HG03378 (cell line): Measurements from ENCODE around the gene ACOX3.
"Not testable (repeated sequence)": the region's sequence is repeated elsewhere in the genome, so short reads cannot be mapped to it uniquely, and the experiment has no call there.

ENCODE experiments used
- ATAC-seq: cut with Tn5 transposase; IDR thresholded peaks from one replicate; pipeline ENCODE4 v1.9.1; 2021; ENCODE audit warnings: mild to moderate bottlenecking, moderate library complexity; ENCODE audit not compliant: unreplicated experiment

The ACOX3 gene

DNA sequence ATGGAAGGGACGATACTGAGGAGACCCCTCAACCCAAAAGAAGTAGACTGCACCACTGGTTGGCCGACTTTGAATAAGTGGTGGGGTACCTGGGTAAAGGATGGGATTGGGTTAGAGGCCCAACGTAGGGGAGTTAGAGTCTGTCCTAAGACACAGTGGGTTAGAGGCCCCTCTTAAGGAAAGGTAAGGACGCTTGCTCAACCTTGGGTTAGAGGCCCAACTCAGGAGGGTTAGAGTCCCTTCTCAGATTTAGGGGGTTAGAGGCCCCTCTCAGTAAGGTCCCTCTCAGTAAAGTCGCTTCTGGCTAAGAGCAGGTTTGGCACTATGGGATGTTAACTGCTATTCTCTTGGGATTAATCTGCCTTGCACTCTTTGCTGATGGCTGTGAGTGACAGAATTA, 81.3 kb downstream of the ACOX3 start:
- no peak for ATAC-seq

DNA sequence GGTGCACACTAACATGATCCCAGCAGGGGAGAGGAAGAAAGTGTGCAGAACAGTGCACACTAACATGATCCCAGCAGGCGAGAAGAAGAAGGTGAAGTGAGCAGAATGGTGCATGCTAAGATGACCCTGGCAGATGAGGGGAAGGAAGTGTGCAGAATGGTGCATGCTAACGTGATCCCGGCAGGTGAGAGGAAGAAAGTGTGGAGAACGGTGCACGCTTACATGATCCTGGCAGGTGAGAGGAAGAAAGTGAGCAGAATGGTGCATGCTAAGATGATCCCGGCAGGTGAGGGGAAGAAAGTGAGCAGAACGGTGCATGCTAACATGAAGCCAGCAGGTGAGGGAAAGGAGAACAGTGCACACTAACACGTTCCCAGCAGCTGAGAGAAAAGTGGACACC, 83.7 kb downstream of the ACOX3 start:
- no peak for ATAC-seq

DNA sequence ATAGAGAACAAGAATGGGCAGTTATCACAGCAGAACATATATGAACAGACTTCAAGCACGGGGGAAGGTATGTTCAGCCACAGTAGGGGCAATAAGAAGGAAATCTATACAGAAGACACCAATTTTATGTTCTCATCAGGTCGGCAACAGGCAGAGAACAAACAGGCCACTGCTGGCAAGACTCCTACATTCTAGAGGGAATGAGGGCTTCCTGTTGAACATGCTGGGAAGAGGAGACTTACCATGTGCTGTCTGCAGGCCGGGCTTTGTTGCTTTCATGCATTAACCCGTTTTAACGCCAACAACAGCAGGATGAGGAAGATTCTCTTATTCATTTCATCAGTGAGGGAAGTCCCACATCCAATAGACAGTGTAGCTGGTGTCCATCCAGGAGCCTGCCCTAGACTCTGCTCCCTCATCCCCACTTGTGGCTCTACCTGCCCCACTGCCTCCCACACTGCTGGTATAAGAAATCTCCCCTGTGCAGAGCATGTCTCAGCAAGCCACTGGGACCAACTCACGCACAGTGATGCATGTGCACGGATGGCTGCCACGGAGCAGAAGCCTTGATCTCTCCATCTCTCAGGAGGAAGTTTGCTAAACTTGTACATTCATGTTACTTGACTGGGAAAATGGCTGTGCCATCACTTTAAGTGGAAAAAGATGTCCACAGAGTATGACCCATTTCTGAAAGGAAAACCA, 84.5 kb downstream of the ACOX3 start:
- no peak for ATAC-seq

DNA sequence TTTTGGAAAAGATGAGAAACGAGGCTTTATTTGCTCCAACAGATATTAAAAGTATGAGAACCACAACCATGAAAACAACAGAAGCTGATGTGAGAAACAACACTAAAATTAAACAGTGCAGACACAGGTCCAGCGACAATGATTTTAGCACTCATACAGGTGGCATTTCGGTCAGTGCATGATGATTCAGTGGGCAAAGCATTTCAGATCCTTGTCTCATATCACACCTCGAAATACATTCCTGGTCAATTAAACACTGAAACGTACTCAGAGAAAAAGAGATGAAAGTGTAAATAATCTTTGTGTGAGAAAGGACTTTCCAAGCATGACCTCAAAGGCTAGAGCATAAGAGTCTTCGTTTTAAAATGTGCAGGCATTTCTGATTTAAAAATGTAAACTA, 85.2 kb downstream of the ACOX3 start:
- ATAC-seq: no peak

DNA sequence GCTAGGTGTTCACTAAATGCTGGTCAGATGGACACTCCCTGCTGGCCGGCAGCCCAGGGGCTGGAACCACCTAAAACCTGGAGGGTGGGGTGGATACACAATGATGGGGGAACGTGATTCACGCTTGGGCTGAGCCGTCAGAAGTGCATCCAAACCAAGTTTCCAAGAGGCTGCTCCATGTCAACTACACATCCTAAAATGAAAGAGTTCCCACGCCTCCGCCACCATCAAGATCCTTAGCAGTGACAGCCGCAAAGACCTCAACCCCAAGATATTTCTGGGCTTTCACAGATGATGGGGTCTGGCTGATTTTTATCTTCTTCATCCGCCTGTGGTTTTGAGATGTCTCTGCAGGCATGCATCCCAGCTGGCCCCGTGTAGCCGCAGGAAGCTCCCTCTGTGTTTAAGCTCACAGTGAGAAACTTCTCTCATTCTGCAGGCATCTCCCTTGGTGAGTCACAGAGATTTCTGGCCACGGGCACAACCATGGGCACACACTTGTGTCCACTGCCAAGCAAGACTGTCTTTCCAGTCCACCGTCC, 86.5 kb downstream of the ACOX3 start:
- no peak for ATAC-seq

DNA sequence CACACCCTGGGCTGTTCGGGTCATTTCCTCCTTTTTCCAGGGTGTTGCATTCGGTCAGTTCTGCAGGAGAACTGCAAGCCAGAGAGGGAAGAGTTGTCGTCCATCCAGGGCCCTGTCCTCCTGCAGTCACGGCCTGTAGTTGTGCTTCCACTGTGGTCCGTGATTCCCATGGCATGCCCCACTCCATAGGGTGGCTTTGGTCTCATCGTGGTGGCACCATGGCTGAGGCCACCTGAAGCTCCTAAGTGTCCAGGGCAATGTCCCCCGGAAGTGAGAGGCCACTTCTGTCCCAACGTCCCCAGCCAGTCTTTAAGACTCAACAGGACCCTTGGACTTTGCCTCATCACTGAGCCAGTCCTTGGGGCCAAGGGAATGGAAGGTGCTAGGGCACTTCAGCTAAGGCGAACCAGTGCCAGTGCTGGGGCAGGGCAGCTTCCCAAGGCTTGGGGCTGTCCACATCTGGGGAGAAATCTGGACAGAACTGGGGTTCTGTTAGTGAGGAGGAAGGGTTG, 87.3 kb downstream of the ACOX3 start:
- ATAC-seq: no peak

DNA sequence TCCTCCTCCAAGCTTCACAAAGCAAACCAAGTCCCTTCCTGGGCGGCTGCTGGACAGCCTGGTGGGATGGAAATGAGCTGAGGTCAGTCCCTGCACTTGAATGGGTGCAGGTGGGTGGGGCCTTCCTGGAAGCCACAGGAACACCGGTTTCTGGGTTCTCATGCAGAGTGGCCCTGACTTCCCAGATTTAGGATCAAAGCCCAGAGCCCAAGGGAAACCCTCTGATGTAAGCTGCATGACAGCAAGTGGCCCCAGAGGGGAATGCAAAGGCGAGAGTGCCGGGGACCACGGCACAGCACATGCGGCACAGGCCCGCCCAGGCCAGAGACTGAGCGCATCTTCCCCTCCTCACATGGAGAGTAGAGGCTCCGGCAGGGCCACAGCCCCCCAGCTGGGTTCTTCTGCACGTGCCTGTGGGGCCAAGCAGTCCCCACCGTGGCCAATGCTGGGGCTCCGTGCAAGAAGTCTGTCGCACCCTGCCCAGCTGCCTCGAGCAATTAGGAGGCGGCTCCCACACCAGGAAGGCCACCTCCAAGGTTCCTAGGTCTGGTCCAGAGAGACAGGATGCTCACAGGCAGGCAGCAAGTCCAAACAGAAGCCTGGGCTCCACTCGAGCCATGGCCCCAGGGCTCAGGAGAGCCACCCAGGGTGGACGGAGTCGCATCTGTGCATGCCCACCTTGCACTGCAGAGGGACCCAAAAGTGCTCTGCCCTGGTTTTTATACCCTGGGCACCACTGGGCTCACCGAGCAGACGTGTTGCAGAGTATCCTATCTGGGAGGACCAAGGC, 88.0 kb downstream of the ACOX3 start:
- ATAC-seq: no peak

DNA sequence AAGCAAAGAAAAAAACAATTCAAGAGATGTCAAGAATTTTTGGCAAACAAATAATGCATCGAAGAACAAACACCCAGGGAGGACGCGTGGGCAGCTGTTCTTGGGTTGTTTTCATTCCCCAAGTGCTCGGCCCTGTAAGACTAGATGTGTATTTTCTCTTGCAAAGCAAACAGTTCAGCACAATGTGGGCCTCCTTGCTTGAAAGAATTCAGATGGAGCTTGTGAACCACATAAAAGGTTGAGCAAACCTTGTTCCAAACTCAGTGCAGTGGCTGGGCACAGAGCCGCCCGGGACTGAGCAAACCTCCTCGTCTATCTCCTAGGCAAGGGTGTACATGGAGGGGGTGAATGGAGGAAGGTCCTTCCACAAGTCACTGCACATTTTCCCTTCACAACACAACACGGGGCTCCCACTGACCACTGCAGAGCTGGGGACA, 88.6 kb downstream of the ACOX3 start:
- ATAC-seq: no peak

DNA sequence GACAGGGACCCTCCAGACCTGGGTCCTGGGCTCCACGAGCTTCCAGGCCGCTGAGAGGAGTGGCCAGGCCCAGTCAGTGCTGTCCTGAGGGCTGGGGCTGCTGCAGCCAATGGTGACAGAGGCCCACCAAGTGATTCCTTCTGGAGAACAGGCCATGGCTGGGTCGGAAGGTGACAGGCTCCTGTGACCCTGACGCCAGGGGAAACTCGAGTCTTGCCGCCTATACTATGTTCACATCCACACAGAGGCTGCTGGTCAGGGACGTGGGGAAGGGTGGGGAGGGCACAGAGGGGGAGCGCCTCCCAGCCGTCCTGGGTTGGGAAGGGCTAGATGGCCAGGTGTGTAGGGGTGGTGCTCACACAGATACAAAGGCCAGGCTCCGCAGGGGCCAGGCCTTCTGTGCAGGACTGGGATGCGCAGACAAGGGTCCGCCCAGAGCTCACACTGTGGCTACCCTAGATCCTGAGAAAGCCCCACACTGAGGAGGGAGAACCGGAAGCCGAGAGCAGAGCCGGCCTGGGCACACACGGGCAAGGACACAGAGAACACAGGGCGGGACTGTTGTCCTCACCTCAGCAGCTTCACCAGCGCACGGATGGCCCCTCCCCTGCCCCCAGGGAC, 89.6 kb downstream of the ACOX3 start:
- no peak for ATAC-seq

DNA sequence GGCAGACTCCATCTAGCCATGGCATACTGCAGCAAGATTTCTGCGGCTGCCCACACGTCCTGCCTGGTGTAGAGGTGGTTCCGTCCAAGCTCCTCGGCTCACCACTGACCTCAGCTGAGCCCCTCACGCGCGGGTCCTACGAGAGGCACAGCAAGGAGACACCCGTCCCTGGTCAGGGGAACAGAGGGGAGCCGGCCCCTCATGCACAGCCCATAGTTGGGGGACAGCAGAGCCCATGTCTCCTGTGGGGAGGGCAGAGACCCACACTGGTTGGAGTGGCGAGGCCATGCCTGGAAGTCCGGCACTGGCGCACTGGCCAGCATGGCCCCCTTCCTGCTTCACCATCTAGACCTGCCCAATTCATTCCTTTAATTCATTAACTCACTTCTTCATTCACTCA, 90.2 kb downstream of the ACOX3 start:
- ATAC-seq: no peak

DNA sequence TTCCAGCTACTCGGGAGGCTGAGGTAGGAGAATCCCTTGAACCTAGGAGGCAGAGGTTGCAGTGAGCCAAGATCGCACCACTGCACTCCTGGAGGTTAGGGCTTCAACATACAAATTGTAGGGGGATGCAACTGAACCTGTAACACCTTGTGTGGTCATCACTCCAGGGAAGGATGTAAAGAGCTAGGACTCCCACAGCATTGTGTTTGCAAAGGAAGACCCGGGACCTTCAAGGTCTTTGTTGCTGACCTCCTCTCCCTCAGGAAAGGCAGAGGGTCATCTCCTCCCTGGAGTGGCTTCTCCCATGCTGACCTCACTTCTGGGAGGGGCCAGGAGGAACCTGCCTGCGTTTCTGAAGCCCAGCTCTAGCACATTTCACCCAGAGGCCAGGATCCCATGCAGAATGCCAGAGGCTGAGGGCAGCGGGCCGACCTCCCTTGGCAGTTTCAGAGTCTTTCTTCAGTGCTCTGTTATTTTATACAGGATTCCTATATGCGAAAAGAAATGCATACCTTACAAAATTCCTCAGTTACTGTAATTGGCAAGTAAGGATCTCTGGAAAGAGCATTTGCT, 90.8 kb downstream of the ACOX3 start:
- ATAC-seq: no peak

DNA sequence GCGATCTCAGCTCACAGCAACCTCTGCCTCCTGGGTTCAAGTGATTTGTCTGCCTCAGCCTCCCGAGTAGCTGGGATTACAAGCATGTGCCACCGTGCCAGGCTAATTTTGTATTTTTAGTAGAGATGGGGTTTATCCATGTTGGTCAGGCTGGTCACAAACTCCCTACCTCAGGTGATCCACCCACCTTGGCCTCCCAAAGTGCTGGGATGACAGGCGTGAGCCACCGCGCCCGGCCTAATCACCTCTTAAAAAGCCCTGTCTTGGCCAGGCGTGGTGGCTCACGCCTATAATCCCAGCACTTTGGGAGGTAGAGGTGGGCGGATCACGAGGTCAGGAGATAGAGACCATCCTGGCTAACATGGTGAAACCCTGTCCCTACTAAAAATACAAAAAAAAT, 91.3 kb downstream of the ACOX3 start:
- not testable (repeated sequence) for ATAC-seq

DNA sequence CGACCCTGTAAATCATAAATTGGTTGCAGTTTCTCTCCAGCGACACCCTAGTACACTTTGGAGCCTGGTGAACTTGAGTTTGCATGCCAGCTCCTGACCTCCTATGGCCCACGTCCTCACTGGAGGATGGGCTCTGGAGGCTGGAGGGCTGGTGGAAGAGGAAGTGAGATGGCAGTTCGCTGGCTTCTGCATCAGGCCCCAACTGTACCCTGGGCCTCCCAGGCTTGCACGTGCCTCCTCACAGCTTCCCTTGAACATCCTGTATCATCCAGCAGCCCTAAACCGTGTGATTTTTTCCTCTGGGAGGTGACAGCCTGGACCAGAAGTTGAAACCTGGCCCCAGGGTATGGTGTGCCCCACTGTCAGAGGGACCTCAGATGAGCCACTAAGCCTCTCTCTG, 92.5 kb downstream of the ACOX3 start:
- ATAC-seq: no peak

DNA sequence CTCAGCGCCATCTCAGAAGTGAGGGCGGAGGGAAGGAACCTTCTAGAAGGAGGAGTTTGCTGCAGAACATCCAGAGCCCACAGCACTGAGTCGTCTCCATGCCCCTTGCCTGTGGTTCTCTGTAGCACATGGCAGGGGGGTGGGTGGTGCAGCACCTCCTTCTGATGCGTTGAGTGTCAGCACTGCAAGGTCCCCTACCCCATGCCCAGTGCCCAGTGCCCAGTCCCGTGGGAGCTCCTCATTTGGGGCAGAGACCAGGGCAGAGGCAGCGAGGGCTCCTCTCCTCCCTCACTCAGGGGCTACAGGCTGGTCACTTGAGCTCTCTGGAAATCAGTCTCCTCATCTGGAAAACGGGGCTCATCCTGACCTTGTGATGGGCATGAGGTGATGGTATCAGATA, 92.9 kb downstream of the ACOX3 start:
- ATAC-seq: no peak

DNA sequence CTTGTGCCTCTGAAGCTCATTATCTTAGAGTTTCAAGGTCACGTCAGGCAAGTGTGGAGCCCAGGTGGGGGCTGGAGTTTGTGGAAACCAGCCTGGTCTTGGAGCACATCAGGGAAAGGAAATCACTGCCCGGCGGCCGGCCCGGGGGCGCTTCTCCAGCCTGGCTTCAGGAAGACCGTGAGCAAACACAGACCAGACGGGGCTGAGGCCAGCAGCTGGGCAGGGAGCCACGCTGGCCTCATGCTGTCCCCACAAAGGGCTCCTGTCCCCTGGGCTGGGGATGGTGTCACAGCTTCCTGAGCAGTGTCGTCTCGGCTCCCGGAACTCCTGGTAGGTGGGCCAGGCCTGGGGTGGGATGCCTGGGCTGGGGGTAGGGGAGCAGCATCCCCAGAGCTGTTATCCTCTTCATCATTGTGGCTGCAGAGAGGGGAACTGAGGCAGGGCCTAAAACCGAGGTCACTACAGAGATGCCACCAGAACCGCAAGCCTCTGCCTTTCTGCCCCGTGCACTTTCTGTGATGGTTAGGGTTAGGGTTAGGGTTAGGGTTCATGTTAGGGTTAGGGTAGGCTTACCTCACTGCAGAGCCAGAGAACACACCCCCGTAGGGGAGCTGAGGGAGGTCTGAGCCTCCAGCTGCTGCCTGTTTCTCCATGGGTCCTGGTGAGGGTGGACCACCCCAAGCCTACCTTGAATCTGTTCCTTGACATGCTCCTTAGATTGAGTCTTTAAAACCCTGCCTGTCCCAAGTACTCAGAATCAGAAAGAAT, 93.5 kb downstream of the ACOX3 start:
- no peak for ATAC-seq

DNA sequence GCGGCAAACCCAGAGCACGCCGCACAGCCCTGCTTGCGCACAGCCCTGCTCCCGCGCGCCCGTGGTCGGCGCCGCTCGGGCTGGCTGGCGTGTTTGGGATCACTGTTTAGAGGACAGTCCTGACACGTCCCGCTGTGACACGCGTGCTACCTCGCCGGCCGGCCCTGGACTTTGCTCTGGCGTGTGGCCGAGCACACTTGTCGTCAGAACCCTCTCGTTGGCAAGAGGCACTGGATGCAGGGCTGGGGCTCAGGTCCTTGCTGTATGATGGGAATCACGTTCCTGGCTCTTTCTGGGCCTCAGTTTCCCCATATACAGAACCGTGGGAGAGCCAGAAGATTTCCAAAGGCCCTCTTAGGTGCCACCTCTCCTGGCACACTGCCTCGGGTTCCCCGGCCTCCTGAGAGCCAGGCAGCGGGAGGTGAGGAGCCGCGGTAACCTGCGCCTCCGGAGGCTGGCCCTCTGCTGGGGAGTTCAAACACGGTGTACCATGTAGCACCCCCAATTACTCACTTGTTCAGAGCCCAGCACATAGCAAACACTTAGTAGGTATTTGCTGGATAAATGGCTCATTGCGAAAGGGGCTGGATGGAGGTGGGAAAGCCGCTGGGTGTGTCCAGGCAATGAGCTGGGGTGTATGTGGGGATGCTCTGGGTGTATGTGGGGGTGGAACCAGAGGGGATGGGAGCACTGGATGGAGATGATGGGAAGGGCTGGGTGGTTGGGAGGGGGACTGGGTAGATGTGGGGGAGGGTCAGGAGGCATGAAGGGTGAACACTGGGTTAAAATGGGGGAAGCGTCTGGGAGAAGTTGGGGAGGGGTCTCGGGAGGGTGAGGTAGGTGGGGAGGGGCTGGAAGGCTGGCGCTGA, 94.3 kb downstream of the ACOX3 start:
- ATAC-seq: no peak

DNA sequence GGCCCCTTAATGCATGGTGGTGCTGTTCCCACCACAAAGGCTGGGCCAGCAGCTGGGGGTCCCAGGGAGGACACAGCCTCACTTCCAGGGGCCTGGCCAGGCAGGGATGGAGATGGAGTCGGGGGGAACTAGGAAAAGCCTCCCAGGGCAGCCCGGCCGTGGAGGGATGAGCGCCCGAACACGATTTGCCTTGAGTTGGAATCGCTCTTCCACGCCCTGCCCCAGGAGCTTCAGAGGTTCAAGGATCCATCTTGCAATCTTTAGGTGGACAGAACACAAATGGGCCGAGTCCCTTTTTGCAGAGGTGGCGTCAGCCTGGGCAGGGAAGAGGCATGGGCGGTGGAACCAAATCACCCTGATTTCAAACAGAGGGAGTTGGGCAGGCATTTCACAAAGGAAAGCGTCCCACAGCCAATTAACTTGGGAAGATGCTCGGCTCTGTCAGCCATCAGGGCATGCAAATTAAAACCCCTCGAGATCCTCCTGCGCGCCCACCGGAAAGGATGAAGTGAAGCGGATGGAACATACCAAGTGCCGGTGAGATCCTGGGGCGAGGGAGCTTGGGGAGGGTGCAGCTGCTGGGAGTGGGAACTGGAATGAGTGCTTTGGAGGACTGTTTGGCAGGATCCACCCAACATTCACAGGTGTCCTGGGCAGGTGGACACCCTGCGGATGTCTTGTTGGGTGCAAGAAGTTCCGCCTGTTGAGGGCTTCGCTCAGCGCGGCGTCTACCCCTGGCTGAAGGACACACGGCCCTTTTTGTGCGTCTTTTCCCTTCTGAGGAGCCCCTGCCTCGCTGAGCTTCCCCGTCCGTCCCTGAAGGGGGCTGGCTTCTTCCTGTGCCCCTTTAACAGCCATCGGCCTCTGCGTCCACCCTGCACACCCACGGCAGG, 95.2 kb downstream of the ACOX3 start:
- ATAC-seq: no peak

DNA sequence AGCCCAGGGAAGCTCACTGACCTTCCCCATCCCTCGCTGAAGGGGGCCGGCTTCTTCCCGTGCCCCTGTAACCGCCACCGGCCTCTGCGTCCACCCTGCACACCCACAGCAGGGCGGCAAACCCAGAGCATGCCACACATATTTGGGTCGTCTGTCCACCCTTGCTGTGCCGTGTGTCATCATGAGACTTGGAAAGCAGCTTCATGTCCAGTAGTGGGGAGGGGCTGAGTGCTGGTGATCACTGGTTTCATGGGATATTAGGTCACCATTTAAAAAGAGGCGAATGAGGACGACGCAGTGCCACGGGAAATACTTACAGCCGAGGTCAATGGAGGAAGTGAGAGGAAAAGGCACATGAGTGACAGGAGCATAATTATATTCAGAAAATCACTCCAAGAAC, 96.1 kb downstream of the ACOX3 start:
- no peak for ATAC-seq

DNA sequence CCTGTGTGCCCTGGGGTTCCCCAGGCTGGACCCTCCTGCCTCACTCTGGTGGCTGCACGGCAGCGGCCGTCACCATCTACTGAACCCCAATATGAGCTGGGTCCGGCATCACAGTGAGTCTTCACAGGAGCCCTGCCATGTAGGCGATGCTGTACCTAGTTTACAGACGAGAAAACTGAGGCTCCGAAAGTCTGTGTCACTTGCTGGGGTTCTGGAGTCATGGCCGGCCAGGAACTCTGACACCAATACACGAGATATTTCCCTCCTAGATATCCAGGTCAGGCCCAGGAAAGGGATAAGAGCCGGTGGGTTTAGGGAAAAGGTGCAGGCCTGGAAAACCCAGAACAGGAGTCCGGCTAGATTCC, 96.6 kb downstream of the ACOX3 start:
- ATAC-seq: no peak
